K562 (cell line): ENCODE data around the gene IL37. TPM values are rescaled to one million over a fixed set of nuclear protein-coding genes. Genes with fewer than 3 reads are reported as not detected.

Experiments used
- CBX1 ChIP-seq: sonication (generic); IDR thresholded peaks from 2 replicates; pipeline ENCODE4 v1.6.1; 2016; ENCODE audit warnings: antibody characterized with exemption, low read depth, mild to moderate bottlenecking
- CTCF ChIP-seq, 3 experiments: IDR thresholded peaks in 2 of 3; conservative IDR thresholded peaks in 1 of 3; 2 replicates each; pipeline ENCODE4 v1.5.1; 2011 to 2012; ENCODE audit warnings: low read length in 3 of 3, mild to moderate bottlenecking in 3 of 3, control low read depth in 2 of 3, improper control_type of control experiment in 1 of 3, inconsistent platforms in 1 of 3, low read depth in 1 of 3, mixed read lengths in 1 of 3, moderate library complexity in 1 of 3; ENCODE audit not compliant: insufficient read depth in 2 of 3
- ELF2 ChIP-seq: fragments of 250-450 bp; sonication (Bioruptor Pico); IDR thresholded peaks from 2 replicates; pipeline ENCODE4 v1.5.0; 2021; ENCODE audit warnings: mild to moderate bottlenecking
- GTF2A2 ChIP-seq: IDR thresholded peaks from 2 replicates; pipeline ENCODE4 v1.6.1; 2016; ENCODE audit warnings: mild to moderate bottlenecking, missing genetic modification characterization, missing compliant biosample characterization
- MYNN ChIP-seq, 2 experiments: sonication (generic); formaldehyde crosslinking in 1 of 2; IDR thresholded peaks; 2 replicates each; pipeline versions ENCODE4 v1.5.0 to v1.6.1; 2016 to 2020; ENCODE audit warnings: antibody characterized with exemption in 1 of 2, missing genetic modification reagents in 1 of 2
- REST ChIP-seq, 2 experiments: fragments of 450-650 bp; formaldehyde crosslinking in 1 of 2; IDR thresholded peaks; 2 replicates each; pipeline versions ENCODE4 v1.4.0 to v1.6.1; 2014 to 2020; ENCODE audit warnings: mild to moderate bottlenecking in 2 of 2, borderline replicate concordance in 1 of 2, low read depth in 1 of 2
- SIRT6 ChIP-seq: IDR thresholded peaks from one replicate; pipeline ENCODE4 v1.6.1; 2012; ENCODE audit warnings: low read depth, mild to moderate bottlenecking, control low read depth, inconsistent platforms, low read length, moderate library complexity
- TCF7L2 ChIP-seq: fragments of 150-350 bp; IDR thresholded peaks from 2 replicates; pipeline ENCODE4 v1.6.1; 2016; ENCODE audit warnings: low read depth, mild to moderate bottlenecking, low read length, moderate library complexity
- ZBTB9 ChIP-seq: fragments of 450-650 bp; formaldehyde crosslinking; IDR thresholded peaks from 2 replicates; pipeline ENCODE4 v1.4.0; 2020; ENCODE audit warnings: mild to moderate bottlenecking, moderate library complexity
- ZNF263 ChIP-seq: sonication (generic); formaldehyde crosslinking; IDR thresholded peaks from 2 replicates; pipeline ENCODE4 v1.8.0; 2022; ENCODE audit warnings: mild to moderate bottlenecking, missing genetic modification reagents, borderline replicate concordance
- ZNF830 ChIP-seq: fragments of 250-450 bp; sonication (Bioruptor Pico); IDR thresholded peaks from 2 replicates; pipeline ENCODE4 v1.5.0; 2021; ENCODE audit warnings: mild to moderate bottlenecking
- polyA plus RNA-seq, 8 experiments: library from polyadenylated mRNA; depleted of rRNA in 4 of 8; stranded (reverse) in 5 of 8; unstranded in 3 of 8; fragments of >200 nt; fragmentation: Nextera tagmentation in 2 of 8; fragmentation: Illumina TruSeq in 1 of 8; extraction: Ambion mirVana in 2 of 8; extraction: Trizol in 1 of 8; gene quantifications; 2 replicates each; pipeline versions ENCODE4 v1.2.1 to v1.2.3, GENCODE V29; 2011 to 2014; ENCODE audit warnings: inconsistent platforms in 1 of 8, missing spikeins in 1 of 8
- total RNA-seq, 7 experiments: library from RNA; depleted of rRNA in 6 of 7; stranded (reverse); fragments of >200 nt in 6 of 7; fragmentation: Illumina TruSeq in 2 of 7; extraction: Trizol in 2 of 7; gene quantifications; 2 replicates each; pipeline versions ENCODE4 v1.2.1 to v1.2.3, GENCODE V29; 2011 to 2021; ENCODE audit warnings: low replicate concordance in 1 of 7

IL37 gene
- total and polyA plus RNA-seq, 9 of the 15 experiments (the other 6 are each of a cell fraction or from before 2014, with no cell fraction given), result not detected

GRCh38 chr2:112960230-112960825, 49.4 kb downstream of the IL37 start (continued):
- no peak for TF ChIP-seq MYNN (IDR thresholded peaks at IDR 0.05)
- no peak for TF ChIP-seq MYNN (CRISPR knock-in tag; IDR thresholded peaks at IDR 0.05)
- TF ChIP-seq ELF2, result no peak
- TF ChIP-seq ZNF263, result no peak
- no peak for TF ChIP-seq TCF7L2
- peak; percentile 28; the same call in 1 of the 2 replicates for TF ChIP-seq REST (IDR thresholded peaks at IDR 0.05; ENCODE audit: borderline replicate concordance)
- no peak for TF ChIP-seq REST (CRISPR knock-in tag; IDR thresholded peaks at IDR 0.05; ENCODE audit: low read depth)
- no peak for TF ChIP-seq ZNF830 (CRISPR knock-in tag)
- TF ChIP-seq CBX1, result no peak
- no peak for TF ChIP-seq SIRT6
- TF ChIP-seq ZBTB9 (CRISPR knock-in tag), result no peak
- TF ChIP-seq CTCF (IDR thresholded peaks at IDR 0.05 in 2 of 3, conservative IDR thresholded peaks at IDR 0.05 in 1 of 3; ENCODE audit: insufficient read depth in 2 of 3, low read depth in 1 of 3, low read length in 3 of 3), result peak; percentile 34 to 58 (median 53)
- TF ChIP-seq GTF2A2 (tag), result no peak
